Natural killer cell (primary cell): ENCODE data around the gene ABCA8. TPM values are rescaled to one million over a fixed set of nuclear protein-coding genes. Genes with fewer than 3 reads are reported as not detected.

Experiments used
- ATAC-seq, 3 donors: fragments of 150-1000 bp in 2 of 3; fragments of 200-7000 bp in 1 of 3; cut with Tn5 transposase; 1 replicate in 1 of 3; 2 replicates in 2 of 3; pipeline ENCODE4 v1.10.0; 2021; ENCODE audit warnings: mild to moderate bottlenecking in 2 of 3, moderate library complexity in 2 of 3
- DNase-seq, 2 donors: peaks; one replicate each; pipeline versions ENCODE4 v3.0.0 to v3.0.0-alpha.2; 2013 to 2021; ENCODE audit warnings: mixed read lengths in 1 of 2
- H3K27ac ChIP-seq: one replicate; pipeline ENCODE4 v1.5.1; 2013; ENCODE audit warnings: mild to moderate bottlenecking, low read length
- H3K27me3 ChIP-seq: one replicate; pipeline ENCODE4 v1.6.1; 2013; ENCODE audit warnings: low read length; ENCODE audit not compliant: control insufficient read depth, insufficient read depth
- H3K36me3 ChIP-seq: one replicate; pipeline ENCODE4 v1.6.1; 2013; ENCODE audit warnings: low read length; ENCODE audit not compliant: control insufficient read depth, insufficient read depth
- H3K4me1 ChIP-seq: one replicate; pipeline ENCODE4 v1.6.1; 2013; ENCODE audit warnings: low read length; ENCODE audit not compliant: control insufficient read depth, insufficient read depth
- H3K4me3 ChIP-seq: one replicate; pipeline ENCODE4 v1.5.1; 2013; ENCODE audit warnings: low read length
- H3K9me3 ChIP-seq: one replicate; pipeline ENCODE4 v1.6.1; 2013; ENCODE audit warnings: low read length; ENCODE audit not compliant: control insufficient read depth, insufficient read depth
- H3K27ac Mint-ChIP-seq, 2 donors: one replicate each; pipeline ENCODE4 v1.8.0; 2022; ENCODE audit warnings: mild to moderate bottlenecking in 2 of 2, mixed read lengths in 2 of 2, moderate library complexity in 1 of 2
- H3K27me3 Mint-ChIP-seq, 2 donors: one replicate each; pipeline ENCODE4 v1.8.0; 2022; ENCODE audit warnings: low read depth in 2 of 2, mixed read lengths in 2 of 2
- H3K36me3 Mint-ChIP-seq: one replicate; pipeline ENCODE4 v1.8.0; 2022; ENCODE audit warnings: mixed read lengths
- H3K4me1 Mint-ChIP-seq, 2 donors: one replicate each; pipeline ENCODE4 v1.8.0; 2022; ENCODE audit warnings: mixed read lengths in 2 of 2
- H3K4me3 Mint-ChIP-seq: one replicate; pipeline ENCODE4 v1.8.0; 2022; ENCODE audit warnings: mild to moderate bottlenecking, moderate library complexity, mixed read lengths
- H3K9me3 Mint-ChIP-seq, 2 donors: one replicate each; pipeline ENCODE4 v1.8.0; 2022; ENCODE audit warnings: mixed read lengths in 2 of 2
- CTCF ChIP-seq: fragments of 200-600 bp; IDR thresholded peaks from one replicate; pipeline ENCODE4 v1.8.0; 2022; ENCODE audit warnings: antibody characterized with exemption
- WGBS: methylation state at CpG from one replicate; pipeline ENCODE4 v1.1.7; 2013; ENCODE audit warnings: missing lambda C conversion rate; ENCODE audit not compliant: insufficient coverage; 5-methylcytosine and 5-hydroxymethylcytosine counted together
- intact Hi-C: fragments of 100-400 bp; cut with micrococcal nuclease; formaldehyde crosslinking; loops from one replicate; pipeline ENCODE4 v1.14.2; 2022
- total RNA-seq, 4 donors: library from RNA; stranded (reverse); fragments of 120-200 nt in 1 of 4; gene quantifications; one replicate each; pipeline versions ENCODE4 v1.2.3 to v1.2.4, GENCODE V29; 2013 to 2022

ABCA8 gene
- total RNA-seq, 3 donors from 2014 or later (not counting 1 experiment from before 2014, with no cell fraction given): not detected

DNA sequence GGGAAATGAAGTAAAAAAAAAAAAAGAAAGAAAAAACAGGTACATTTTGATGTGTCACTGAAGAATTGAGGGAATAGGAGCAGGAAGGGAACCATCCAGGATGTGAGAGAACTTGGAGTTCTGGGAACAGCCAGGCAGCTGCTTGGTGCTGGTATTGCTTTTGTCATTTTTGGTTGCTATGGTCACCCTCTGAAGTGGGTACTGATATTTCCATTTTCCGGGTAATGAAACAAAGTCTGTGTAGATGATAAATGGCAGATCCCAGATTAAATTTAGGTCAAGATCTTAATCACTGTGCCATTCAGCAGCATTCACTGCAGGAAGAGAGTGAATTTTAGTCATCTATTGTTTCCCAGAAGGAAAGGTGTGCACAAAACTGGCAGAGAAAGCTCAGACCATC lies 93.6 kb downstream of the ABCA8 start:
- Histone ChIP-seq H3K36me3 (no peaks in the 10 kb centered on the region), H3K27ac (no peak overlapping the region), H3K27me3 (no peaks in the 10 kb centered on the region), H3K4me3 (no peak overlapping the region), H3K4me1 (no peaks in the 10 kb centered on the region), H3K9me3 (no peaks in the 10 kb centered on the region)
- no peak for TF ChIP-seq CTCF
- Mint-ChIP-seq H3K27ac (no peak overlapping the region), H3K27me3 (peaks cover 9 to 26% of the 10 kb centered on the region in 2 donors), H3K4me1 (no peaks in the 10 kb centered on the region), H3K4me3 (no peak overlapping the region), H3K36me3 (no peaks in the 10 kb centered on the region), H3K9me3 (no peaks in the 10 kb centered on the region)
- intact Hi-C loops: no loop called here
- 61% methylated on average over 1 of the region's 1 CpG for WGBS
- no peak for ATAC-seq
- no peak for DNase-seq

- Mint-ChIP-seq H3K4me3 (no peak overlapping the region), H3K9me3 (no peaks in the 10 kb centered on the region), H3K27me3 (peaks cover 11 to 30% of the 10 kb centered on the region in 2 donors), H3K4me1 (no peaks in the 10 kb centered on the region), H3K27ac (no peak overlapping the region), H3K36me3 (no peaks in the 10 kb centered on the region)
- no peak for ATAC-seq
- H3K4me1 ChIP-seq: no peaks in the 10 kb centered on the region
- no peak overlapping the region for H3K4me3 ChIP-seq
- H3K27me3 ChIP-seq: no peaks in the 10 kb centered on the region
- DNase-seq: no peak
- H3K9me3 ChIP-seq: no peaks in the 10 kb centered on the region
- intact Hi-C loops: no loop called here
- no peak overlapping the region for H3K27ac ChIP-seq
- WGBS: 15% methylated on average over 2 of the region's 2 CpGs
- no peaks in the 10 kb centered on the region for H3K36me3 ChIP-seq
- TF ChIP-seq CTCF: no peak
These were observed 94.3 kb downstream of the ABCA8 start for GRCh38 chr17:68860941-68861340.

DNA sequence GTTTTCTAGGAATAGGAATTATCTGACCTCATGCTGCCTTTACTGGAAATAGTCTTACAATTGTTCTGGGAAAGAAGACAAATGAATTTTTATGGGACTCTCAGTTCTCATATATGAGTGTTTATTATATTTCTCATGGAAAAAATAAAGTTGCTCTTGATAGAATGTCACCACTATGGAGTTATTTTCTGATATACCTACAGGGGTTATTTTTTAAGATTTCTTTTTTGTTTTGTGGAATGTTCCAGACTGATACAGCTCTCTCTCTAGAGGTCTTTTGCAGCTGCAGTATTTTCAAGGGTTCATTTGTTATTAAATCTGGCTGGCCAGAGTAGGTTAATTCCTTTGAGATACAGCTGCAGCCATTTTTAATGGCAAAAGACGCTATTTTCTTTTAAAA lies 100.7 kb downstream of the ABCA8 start:
- Histone ChIP-seq H3K27me3 (no peaks in the 10 kb centered on the region), H3K27ac (no peak overlapping the region), H3K4me3 (no peak overlapping the region), H3K4me1 (no peaks in the 10 kb centered on the region), H3K9me3 (no peaks in the 10 kb centered on the region), H3K36me3 (no peaks in the 10 kb centered on the region)
- Mint-ChIP-seq H3K27ac (no peak overlapping the region), H3K36me3 (no peaks in the 10 kb centered on the region), H3K9me3 (no peaks in the 10 kb centered on the region), H3K4me3 (no peak overlapping the region), H3K27me3 (peaks cover 13 to 34% of the 10 kb centered on the region in 2 donors), H3K4me1 (no peaks in the 10 kb centered on the region)
- DNase-seq (no peak), ATAC-seq (no peak)
- no peak for TF ChIP-seq CTCF
- intact Hi-C loops: no loop called here
- no CpG with 5 or more reads among the region's 1 CpG for WGBS

- TF ChIP-seq CTCF: no peak
- H3K27ac ChIP-seq: no peak overlapping the region
- H3K36me3 Mint-ChIP-seq: no peaks in the 10 kb centered on the region
- intact Hi-C loops: no loop called here
- no peak for ATAC-seq
- no peaks in the 10 kb centered on the region for H3K9me3 ChIP-seq
- H3K27me3 Mint-ChIP-seq: peaks cover 14 to 34% of the 10 kb centered on the region in 2 donors
- no peaks in the 10 kb centered on the region for H3K9me3 Mint-ChIP-seq
- H3K27ac Mint-ChIP-seq: no peak overlapping the region
- no peak for DNase-seq
- no peaks in the 10 kb centered on the region for H3K4me1 ChIP-seq
- 90% methylated on average over 4 of the region's 4 CpGs for WGBS
- no peaks in the 10 kb centered on the region for H3K4me1 Mint-ChIP-seq
- no peak overlapping the region for H3K4me3 Mint-ChIP-seq
- H3K27me3 ChIP-seq: no peaks in the 10 kb centered on the region
- no peak overlapping the region for H3K4me3 ChIP-seq
- H3K36me3 ChIP-seq: no peaks in the 10 kb centered on the region
These were observed 101.8 kb downstream of the ABCA8 start for GRCh38 chr17:68853439-68853838.
